Keratinocyte (primary cell): ENCODE data around the gene BET1L. TPM values are rescaled to one million over a fixed set of nuclear protein-coding genes. Genes with fewer than 3 reads are reported as not detected.

ENCODE experiments used
- DNase-seq: peaks from one replicate; pipeline ENCODE4 v3.0.0-alpha.2; 2011; ENCODE audit warnings: low read depth, missing footprints, low spot score
- FAIRE-seq: peaks from 2 replicates; lab custom pipeline; 2011; peaks lifted over from hg19 to GRCh38; lab: Jason Lieb, UNC
- H2AFZ ChIP-seq: 2 replicates; pipeline ENCODE4 v1.6.0; 2012; ENCODE audit warnings: low read length, control low read depth, inconsistent platforms; ENCODE audit not compliant: control insufficient read depth
- H3K27ac ChIP-seq: 2 replicates; pipeline ENCODE4 v1.5.1; 2011; ENCODE audit warnings: low read length; ENCODE audit not compliant: control insufficient read depth, insufficient read depth
- H3K27me3 ChIP-seq: 3 replicates; pipeline ENCODE4 v1.6.0; 2011; ENCODE audit warnings: low read length; ENCODE audit not compliant: control insufficient read depth, insufficient read depth; ENCODE audit errors: extremely low read depth
- H3K36me3 ChIP-seq, 2 experiments: 2 replicates in 1 of 2; 3 replicates in 1 of 2; pipeline ENCODE4 v1.5.1; 2011; ENCODE audit warnings: low read length in 2 of 2, mild to moderate bottlenecking in 1 of 2; ENCODE audit not compliant: control insufficient read depth in 2 of 2, insufficient read depth in 2 of 2; ENCODE audit errors: extremely low read depth in 1 of 2
- H3K4me1 ChIP-seq: 3 replicates; pipeline ENCODE4 v1.5.1; 2011; ENCODE audit warnings: low read length; ENCODE audit not compliant: control insufficient read depth, insufficient read depth; ENCODE audit errors: extremely low read depth
- H3K4me2 ChIP-seq: 3 replicates; pipeline ENCODE4 v1.6.0; 2011; ENCODE audit warnings: low read depth, low read length; ENCODE audit not compliant: control insufficient read depth, insufficient read depth; ENCODE audit errors: extremely low read depth
- H3K4me3 ChIP-seq, 3 experiments: fragments of 200-600 bp in 1 of 3; sonication (generic) in 1 of 3; 2 replicates in 2 of 3; 3 replicates in 1 of 3; pipeline ENCODE4 v1.5.1; 2011 to 2016; ENCODE audit warnings: low read length in 3 of 3, mild to moderate bottlenecking in 3 of 3, control low read depth in 2 of 3, inconsistent platforms in 1 of 3, low read depth in 1 of 3, mixed read lengths in 1 of 3, mixed run types in 1 of 3, moderate library complexity in 1 of 3; ENCODE audit not compliant: control insufficient read depth in 2 of 3, insufficient read depth in 2 of 3; ENCODE audit errors: extremely low read depth in 1 of 3
- H3K79me2 ChIP-seq: 2 replicates; pipeline ENCODE4 v1.6.0; 2012; ENCODE audit warnings: low read length; ENCODE audit not compliant: control insufficient read depth, insufficient read depth
- H3K9ac ChIP-seq: 3 replicates; pipeline ENCODE4 v1.6.0; 2011; ENCODE audit warnings: low read length; ENCODE audit not compliant: control insufficient read depth, insufficient read depth; ENCODE audit errors: extremely low read depth
- H3K9me1 ChIP-seq: 3 replicates; pipeline ENCODE4 v1.6.0; 2011; ENCODE audit warnings: low read length; ENCODE audit not compliant: control insufficient read depth, insufficient read depth; ENCODE audit errors: extremely low read depth
- H3K9me3 ChIP-seq: 2 replicates; pipeline ENCODE4 v1.5.1; 2012; ENCODE audit warnings: low read depth, low read length; ENCODE audit not compliant: control insufficient read depth
- H4K20me1 ChIP-seq: 3 replicates; pipeline ENCODE4 v1.6.0; 2011; ENCODE audit warnings: low read length; ENCODE audit not compliant: control insufficient read depth, insufficient read depth; ENCODE audit errors: extremely low read depth
- EZH2 ChIP-seq: IDR thresholded peaks from one replicate; pipeline ENCODE4 v1.6.1; 2012; ENCODE audit warnings: inconsistent platforms, mild to moderate bottlenecking, low read length, moderate library complexity
- dilution Hi-C: fragments of 300-500 bp; cut with MboI; formaldehyde crosslinking; loops from one replicate; pipeline ENCODE4 v1.7.0; 2020; ENCODE audit warnings: low sequenced_read_pairs; ENCODE audit not compliant: extremely low pct_ligation_motif_present
- polyA plus RNA-seq, 5 experiments: library from polyadenylated mRNA; depleted of rRNA in 3 of 5; stranded (reverse) in 3 of 5; stranded (forward) in 1 of 5; unstranded in 1 of 5; fragments of >200 nt; gene quantifications; 1 replicate in 1 of 5; 2 replicates in 3 of 5; 3 replicates in 1 of 5; pipeline versions ENCODE4 v1.2.1 to v1.2.3, GENCODE V29; 2011 to 2012; ENCODE audit warnings: missing spikeins in 2 of 5, low read depth in 1 of 5, low replicate concordance in 1 of 5
- TF ChIP-seq, protein P1 (sequence below), 3 experiments: IDR thresholded peaks in 1 of 3; conservative IDR thresholded peaks in 1 of 3; optimal IDR thresholded peaks in 1 of 3; 2 replicates in 2 of 3; 3 replicates in 1 of 3; pipeline versions ENCODE3 to v1.5.1; 2011; ENCODE audit warnings: low read length in 3 of 3, mild to moderate bottlenecking in 3 of 3, moderate library complexity in 2 of 3, control low read depth in 1 of 3, inconsistent platforms in 1 of 3; ENCODE audit not compliant: insufficient read depth in 2 of 3; ENCODE audit errors: extremely low read depth in 1 of 3

BET1L gene
- polyA plus RNA-seq, 1 donor (not counting 4 experiments of a cell fraction or from before 2014, with no cell fraction given): 27.0 TPM

DNA sequence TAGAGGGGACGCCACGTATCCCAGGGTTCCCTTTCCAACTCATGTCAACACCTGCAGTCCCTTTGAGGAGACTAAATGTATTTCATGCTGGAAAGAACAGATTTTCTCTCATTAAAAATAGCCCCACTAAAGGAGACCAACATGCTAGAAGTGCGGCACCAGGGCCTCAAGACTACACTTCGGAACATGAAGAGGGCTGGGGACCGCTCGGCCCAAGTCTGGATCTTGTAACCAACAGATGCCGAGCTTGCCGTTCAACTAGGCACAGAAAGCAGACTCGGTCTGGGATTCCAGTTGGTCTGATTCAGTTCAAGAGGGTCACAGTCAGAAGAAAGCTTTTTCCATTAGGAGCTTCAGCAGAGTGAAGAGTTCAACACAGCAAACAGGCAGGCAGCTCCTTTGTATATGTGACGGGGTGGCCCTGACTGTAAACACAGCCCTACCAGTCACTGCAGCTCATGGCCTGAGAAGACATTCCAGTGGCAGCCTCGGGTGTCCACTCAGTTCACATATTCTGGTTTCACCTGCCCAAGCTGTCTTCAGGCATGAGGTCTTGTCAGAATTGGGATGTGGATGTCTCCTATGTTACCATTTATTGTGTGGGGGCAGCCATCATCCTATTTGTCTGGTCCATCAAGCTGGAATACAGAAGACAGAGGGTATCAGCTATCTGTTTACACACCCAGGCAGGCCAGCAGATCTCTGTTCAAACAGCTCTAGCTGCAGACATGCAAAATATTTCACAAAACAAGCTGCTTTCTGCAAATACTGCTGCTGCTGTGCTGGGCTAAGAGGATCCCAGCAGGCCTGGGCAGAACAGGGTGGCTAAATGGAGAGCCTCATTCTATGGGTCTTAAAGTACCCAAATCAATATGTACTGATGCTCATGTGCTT is 9.1 kb upstream of the BET1L start:
- H4K20me1 ChIP-seq: peaks cover 3% of the 10 kb centered on the region
- no peak overlapping the region for H3K4me3 ChIP-seq
- H2AFZ ChIP-seq: no peak overlapping the region
- H3K79me2 ChIP-seq: peaks cover 16% of the 10 kb centered on the region
- H3K9ac ChIP-seq: no peak overlapping the region
- H3K27ac ChIP-seq: no peak overlapping the region
- no peak overlapping the region for H3K4me2 ChIP-seq
- H3K27me3 ChIP-seq: no peaks in the 10 kb centered on the region
- FAIRE-seq (no peak), DNase-seq (no peak)
- dilution Hi-C loops: no loop called here
- TF ChIP-seq, protein P1, sequence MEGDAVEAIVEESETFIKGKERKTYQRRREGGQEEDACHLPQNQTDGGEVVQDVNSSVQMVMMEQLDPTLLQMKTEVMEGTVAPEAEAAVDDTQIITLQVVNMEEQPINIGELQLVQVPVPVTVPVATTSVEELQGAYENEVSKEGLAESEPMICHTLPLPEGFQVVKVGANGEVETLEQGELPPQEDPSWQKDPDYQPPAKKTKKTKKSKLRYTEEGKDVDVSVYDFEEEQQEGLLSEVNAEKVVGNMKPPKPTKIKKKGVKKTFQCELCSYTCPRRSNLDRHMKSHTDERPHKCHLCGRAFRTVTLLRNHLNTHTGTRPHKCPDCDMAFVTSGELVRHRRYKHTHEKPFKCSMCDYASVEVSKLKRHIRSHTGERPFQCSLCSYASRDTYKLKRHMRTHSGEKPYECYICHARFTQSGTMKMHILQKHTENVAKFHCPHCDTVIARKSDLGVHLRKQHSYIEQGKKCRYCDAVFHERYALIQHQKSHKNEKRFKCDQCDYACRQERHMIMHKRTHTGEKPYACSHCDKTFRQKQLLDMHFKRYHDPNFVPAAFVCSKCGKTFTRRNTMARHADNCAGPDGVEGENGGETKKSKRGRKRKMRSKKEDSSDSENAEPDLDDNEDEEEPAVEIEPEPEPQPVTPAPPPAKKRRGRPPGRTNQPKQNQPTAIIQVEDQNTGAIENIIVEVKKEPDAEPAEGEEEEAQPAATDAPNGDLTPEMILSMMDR (optimal IDR thresholded peaks at IDR 0.05 in 1 of 3, IDR thresholded peaks at IDR 0.05 in 1 of 3, conservative IDR thresholded peaks at IDR 0.05 in 1 of 3; ENCODE audit: extremely low read depth in 1 of 3, insufficient read depth in 2 of 3, low read length in 3 of 3): no peak
- TF ChIP-seq EZH2: no peak
- H3K4me1 ChIP-seq: peaks cover 5% of the 10 kb centered on the region
- H3K36me3 ChIP-seq: peaks cover 28 to 44% of the 10 kb centered on the region in 2 experiments
- H3K9me3 ChIP-seq: no peaks in the 10 kb centered on the region
- no peaks in the 10 kb centered on the region for H3K9me1 ChIP-seq

DNA sequence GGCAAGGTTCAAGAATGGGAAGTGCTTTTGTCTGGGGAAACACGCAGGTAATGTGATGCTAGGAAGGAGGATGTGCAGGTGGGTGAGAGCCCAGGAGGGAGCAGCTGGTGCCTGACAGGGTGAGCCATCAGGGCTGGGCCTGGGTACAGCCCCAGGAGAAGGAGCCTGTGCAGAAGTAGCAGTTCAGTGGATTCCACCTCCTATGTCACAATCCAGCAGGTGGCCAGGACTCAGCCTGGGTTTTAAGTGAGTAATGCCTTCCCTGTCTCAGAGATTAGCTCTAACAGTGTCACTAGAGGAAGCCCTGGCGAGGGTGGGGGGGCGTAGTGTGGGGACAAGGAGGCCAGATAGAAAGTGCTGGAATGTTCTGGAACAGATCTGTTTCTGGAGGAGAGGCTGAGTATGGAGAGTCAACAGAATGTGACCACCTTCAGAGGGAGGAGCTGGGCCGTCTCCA is 8.4 kb upstream of the BET1L start:
- Histone ChIP-seq H3K36me3 (peaks cover 35 to 50% of the 10 kb centered on the region in 2 experiments), H4K20me1 (peaks cover 3% of the 10 kb centered on the region), H3K4me3 (no peak overlapping the region), H3K27ac (no peak overlapping the region), H3K9me1 (no peaks in the 10 kb centered on the region), H3K9me3 (no peaks in the 10 kb centered on the region), H3K79me2 (peaks cover 23% of the 10 kb centered on the region), H3K4me2 (no peak overlapping the region), H3K27me3 (no peaks in the 10 kb centered on the region), H3K9ac (no peak overlapping the region), H3K4me1 (peaks cover 7% of the 10 kb centered on the region), H2AFZ (no peak overlapping the region)
- no peak for TF ChIP-seq EZH2
- TF ChIP-seq, protein P1 (optimal IDR thresholded peaks at IDR 0.05 in 1 of 3, IDR thresholded peaks at IDR 0.05 in 1 of 3, conservative IDR thresholded peaks at IDR 0.05 in 1 of 3; ENCODE audit: extremely low read depth in 1 of 3, insufficient read depth in 2 of 3, low read length in 3 of 3): no peak
- FAIRE-seq: no peak
- dilution Hi-C loops: no loop called here
- no peak for DNase-seq
